GM18507 (cell line): ENCODE results near the gene SCD.
A peak's percentile ranks its signal among the peaks of the same experiment; 100 is the strongest.
"Not testable (repeated sequence)": the region's sequence is repeated elsewhere in the genome, so short reads cannot be mapped to it uniquely, and the experiment has no call there.

Experiments
- DNase-seq: peaks from one replicate; pipeline ENCODE4 v3.0.0; 2011; ENCODE audit warnings: low read depth; ENCODE audit not compliant: insufficient read length; ENCODE audit errors: extremely low spot score
- FAIRE-seq: peaks from 2 replicates; lab custom pipeline; 2011; peaks lifted over from hg19 to GRCh38; lab: Jason Lieb, UNC

The SCD gene

GRCh38 chr10:100357059-100357858, 10.2 kb downstream of the SCD start:
- no peak for FAIRE-seq

DNA sequence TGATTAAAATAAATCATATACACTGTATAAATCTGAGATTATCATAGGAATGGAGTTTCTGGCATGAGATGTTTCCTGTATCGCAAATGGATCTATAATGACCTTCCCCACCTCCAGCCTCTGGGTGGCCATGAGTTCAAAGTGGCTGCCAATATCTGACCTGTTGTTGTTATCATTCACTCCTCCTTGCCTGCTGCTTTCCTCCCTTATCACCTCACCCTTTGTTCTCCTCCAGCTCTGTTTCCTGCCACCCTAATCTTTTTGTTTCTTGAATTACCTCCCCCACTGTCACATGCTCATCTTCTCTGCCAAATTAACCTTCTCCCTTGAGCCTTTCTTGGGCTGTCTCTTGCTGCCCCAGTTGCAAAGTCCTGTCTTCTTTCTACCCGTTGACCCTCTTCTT, 12.0 kb downstream of the SCD start:
- no peak for FAIRE-seq
- DNase-seq: no peak

More at GRCh38 chr10:100357059-100357858, 10.2 kb downstream of the SCD start:
- no peak for DNase-seq

- FAIRE-seq (no peak), DNase-seq (no peak)
These were observed 12.6 kb downstream of the SCD start for GRCh38 chr10:100359529-100360150.

GRCh38 chr10:100360234-100360633, 13.2 kb downstream of the SCD start:
- no peak for DNase-seq

DNA sequence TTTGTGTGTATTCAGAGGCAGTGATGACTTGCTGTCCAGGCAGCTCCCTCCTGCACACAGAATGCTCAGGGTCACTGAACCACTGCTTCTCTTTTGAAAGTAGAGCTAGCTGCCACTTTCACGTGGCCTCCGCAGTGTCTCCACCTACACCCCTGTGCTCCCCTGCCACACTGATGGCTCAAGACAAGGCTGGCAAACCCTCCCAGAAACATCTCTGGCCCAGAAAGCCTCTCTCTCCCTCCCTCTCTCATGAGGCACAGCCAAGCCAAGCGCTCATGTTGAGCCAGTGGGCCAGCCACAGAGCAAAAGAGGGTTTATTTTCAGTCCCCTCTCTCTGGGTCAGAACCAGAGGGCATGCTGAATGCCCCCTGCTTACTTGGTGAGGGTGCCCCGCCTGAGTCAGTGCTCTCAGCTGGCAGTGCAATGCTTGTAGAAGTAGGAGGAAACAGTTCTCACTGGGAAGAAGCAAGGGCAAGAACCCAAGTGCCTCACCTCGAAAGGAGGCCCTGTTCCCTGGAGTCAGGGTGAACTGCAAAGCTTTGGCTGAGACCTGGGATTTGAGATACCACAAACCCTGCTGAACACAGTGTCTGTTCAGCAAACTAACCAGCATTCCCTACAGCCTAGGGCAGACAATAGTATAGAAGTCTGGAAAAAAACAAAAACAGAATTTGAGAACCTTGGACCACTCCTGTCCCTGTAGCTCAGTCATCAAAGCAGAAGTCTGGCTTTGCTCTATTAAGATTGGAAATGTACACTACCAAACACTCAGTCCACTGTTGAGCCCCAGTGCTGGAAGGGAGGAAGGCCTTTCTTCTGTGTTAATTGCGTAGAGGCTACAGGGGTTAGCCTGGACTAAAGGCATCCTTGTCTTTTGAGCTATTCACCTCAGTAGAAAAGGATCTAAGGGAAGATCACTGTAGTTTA, 15.8 kb downstream of the SCD start:
- FAIRE-seq: no peak
- no peak for DNase-seq

More at GRCh38 chr10:100360234-100360633, 13.2 kb downstream of the SCD start:
- no peak for FAIRE-seq

GRCh38 chr10:100364175-100364574, 17.1 kb downstream of the SCD start:
- DNase-seq (no peak), FAIRE-seq (no peak)

DNA sequence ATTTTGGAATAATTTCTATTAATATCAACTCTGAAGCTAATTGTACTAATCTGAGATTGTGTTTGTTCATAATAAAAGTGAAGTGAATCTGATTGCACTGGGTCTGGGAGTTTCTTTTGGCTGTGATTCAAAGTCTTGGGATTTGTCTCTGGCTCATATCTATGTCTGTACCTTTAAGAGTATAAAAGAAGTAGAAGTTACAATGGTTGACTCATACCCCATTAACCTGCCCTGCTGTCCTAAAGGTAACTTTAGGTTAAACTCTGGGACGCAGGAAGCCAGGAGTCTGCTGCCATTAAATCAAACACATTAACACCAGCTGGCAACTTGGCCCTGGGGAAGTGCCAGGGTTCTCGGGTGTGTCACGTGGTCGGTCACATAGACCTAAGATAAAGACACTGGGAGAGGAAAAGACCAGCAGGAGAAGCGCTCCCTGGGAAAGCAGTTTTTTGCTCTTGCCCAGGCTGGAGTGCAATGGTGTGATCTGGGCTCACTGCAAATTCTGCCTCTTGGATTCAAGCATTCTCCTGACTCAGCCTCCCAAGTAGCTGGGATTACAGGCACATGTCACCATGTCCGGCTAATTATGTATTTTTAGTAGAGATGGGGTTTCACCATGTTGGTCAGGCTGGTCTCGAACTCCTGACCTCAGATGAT, 17.8 kb downstream of the SCD start:
- DNase-seq: no peak

GRCh38 chr10:100368721-100369120, 21.7 kb downstream of the SCD start:
- FAIRE-seq (no peak), DNase-seq (no peak)

More for the DNA sequence above, 17.8 kb downstream of the SCD start:
- no peak for FAIRE-seq

GRCh38 chr10:100370714-100371481, 23.9 kb downstream of the SCD start:
- peak; percentile 36 for FAIRE-seq
- DNase-seq: no peak

GRCh38 chr10:100371482-100372027, 24.5 kb downstream of the SCD start:
- FAIRE-seq (no peak), DNase-seq (no peak)

- DNase-seq (no peak), FAIRE-seq (no peak)
These were observed 25.6 kb downstream of the SCD start for GRCh38 chr10:100372415-100373297.

DNA sequence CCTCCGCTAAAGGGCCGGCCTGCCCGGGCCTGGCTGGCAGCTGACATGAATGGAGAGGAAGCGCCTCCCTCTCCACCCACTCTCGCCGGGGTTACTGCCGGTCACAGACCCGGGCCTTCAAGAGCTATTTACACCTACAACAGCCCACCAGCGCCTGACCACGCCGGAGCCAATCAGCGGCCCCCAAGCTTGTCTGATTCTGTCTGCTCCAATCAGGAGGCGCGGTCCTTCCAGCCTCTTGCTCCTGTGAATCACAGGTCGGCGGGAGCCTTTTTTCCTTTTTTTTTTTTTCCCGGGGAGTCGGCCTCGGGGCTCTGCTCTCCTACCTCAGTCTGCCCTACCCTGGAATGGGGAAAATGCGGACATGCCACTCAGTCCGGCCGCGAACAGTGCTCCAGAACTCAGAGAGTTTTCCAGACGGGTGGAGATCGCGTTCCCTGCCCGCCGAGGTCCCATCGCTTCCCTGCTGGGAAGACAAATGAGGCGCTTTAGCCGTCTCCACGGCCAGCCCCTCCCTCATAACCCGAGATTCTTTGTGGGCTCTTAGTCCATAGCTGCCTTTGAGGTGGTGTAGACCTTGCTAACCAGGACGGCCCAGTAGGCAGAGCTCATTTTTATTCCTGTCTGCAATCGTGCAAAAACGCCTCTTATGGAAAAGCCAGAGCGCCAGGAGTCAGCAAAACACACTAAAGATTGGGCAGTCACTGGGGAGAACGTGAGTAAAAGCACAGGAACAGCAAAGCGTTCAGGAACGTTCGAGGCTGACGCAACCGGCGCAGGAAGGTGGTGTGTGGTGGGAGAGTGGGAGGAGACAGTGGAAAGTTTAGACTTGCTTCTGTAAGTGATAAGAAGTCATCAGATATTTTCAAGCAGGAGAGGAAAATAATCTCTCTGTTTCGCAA, 26.5 kb downstream of the SCD start:
- DNase-seq (peak; percentile 86), FAIRE-seq (peak; percentile 90)

DNA sequence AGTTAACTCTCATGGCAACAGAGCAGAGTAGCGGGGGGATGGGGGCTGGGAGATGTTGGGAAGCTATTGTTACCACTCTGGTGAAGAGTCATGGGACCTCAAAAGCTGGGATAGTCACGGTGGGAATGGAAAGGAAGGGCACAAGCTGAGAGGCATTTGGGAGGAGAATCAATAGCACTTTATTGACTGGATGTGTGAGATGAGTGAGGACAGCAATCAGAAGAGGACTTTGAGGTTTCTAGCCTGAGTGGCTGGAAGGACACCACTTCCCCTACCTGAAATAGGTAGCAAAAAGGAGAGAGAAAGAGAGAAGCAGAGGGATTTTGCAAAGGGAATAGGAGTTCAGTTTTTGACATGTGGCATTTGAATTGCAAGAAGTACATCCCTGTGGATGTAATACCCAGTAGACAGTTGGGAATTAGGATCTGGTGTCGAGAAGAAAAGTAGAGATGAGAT, 27.2 kb downstream of the SCD start:
- DNase-seq (no peak), FAIRE-seq (no peak)

- DNase-seq: not testable (repeated sequence)
These were observed 27.8 kb downstream of the SCD start for GRCh38 chr10:100374677-100375353.

DNA sequence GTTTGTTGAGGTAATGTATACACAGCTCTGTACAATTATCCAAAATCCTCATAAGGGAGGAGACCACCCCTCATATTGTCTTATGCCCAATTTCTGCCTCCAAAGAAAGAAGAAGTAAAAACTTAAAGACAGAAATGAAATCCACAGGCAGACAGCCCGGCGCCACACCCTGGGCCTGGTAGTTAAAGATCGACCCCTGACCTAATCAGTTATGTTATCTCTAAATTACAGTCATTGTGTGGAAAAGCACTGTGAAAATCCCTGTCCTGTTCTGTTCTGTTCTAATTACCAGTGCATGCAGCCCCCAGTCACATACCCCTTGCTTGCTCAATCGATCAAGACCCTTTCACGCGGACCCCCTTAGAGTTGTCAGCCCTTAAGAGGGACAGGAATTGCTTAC, 29.6 kb downstream of the SCD start:
- not testable (repeated sequence) for FAIRE-seq, DNase-seq

More at GRCh38 chr10:100374677-100375353, 27.8 kb downstream of the SCD start:
- not testable (repeated sequence) for FAIRE-seq

- DNase-seq (no peak), FAIRE-seq (peak; percentile 66)
These were observed 30.8 kb downstream of the SCD start for GRCh38 chr10:100377830-100378229.
